HG03469 (cell line): ENCODE data around the gene MICU2.
"Not testable (repeated sequence)": the region's sequence is repeated elsewhere in the genome, so short reads cannot be mapped to it uniquely, and the experiment has no call there.

Experiments used
- ATAC-seq: cut with Tn5 transposase; IDR thresholded peaks from one replicate; pipeline ENCODE4 v1.9.1; 2021; ENCODE audit warnings: mild to moderate bottlenecking, moderate library complexity, moderate number of reproducible peaks; ENCODE audit not compliant: unreplicated experiment

The MICU2 gene

DNA sequence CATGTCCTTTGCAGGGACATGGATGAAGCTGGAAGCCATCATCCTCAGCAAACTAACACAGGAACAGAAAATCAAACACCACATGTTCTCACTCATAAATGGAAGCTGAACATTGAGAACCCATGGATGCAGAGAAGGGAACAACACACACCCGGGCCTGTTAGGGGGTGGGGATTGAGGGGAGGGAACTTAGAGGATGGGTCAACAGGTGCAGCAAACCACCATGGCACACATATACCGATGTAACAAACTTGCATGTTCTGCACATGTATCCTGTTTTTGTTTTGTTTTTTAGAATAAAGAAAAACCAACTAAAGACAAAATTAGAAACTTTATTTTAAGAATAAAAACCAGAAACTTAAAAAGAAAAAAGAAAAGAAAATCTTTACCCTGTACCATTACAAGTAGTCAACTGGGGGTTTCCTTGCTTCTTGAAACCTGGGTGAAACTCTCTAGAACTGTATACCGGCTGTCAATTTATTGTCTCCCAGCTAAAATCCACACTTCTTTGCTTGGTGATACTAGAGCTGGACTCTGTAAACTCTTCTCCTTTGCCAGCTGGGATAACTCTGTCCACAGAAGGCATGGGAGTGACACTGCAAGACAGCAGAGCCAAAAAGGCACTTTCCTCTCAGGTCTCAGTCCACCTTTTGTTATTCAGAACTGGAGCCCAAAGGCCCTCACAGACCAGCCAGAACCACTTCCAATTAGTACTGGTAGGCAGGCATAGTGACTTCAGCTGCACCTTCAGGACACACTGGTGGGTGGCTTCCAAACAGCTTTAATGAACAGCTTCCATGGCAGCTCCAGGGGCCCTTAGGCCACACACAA, 9.0 kb downstream of the MICU2 start:
- ATAC-seq = no peak

DNA sequence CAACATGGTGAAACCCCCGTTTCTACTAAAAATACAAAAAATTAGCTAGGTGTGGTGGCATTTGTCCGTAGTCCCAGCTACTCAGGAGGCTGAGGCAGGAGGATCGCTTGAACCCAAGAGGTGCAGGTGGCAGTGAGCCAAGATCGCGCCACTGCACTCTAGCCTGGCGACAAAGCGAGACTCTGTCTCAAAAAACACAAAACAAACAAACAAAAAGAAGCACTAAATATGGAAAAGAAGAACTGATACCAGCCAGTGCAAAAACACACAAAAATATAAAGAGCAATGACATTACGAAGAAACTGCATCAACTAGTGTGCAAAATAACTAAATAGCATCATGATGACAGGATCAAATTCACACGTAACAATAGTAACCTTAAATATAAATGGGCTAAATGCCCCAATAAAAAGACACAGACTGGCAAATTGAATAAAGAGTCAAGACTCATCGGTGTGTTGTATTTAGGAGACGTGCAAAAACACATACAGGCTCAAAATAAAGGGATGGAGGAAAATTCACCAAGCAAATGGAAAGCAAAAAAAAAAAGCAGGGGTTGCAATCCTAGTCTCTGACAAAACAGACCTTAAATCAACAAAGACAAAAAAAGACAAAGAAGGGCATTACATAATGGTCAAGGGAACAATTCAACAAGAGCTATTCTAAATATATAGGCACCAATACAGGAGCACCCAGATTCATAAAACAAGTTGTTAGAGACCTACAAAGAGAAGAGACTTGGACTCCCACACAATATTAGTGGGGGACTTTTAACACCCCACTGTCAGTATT, 13.1 kb downstream of the MICU2 start:
- not testable (repeated sequence) for ATAC-seq

DNA sequence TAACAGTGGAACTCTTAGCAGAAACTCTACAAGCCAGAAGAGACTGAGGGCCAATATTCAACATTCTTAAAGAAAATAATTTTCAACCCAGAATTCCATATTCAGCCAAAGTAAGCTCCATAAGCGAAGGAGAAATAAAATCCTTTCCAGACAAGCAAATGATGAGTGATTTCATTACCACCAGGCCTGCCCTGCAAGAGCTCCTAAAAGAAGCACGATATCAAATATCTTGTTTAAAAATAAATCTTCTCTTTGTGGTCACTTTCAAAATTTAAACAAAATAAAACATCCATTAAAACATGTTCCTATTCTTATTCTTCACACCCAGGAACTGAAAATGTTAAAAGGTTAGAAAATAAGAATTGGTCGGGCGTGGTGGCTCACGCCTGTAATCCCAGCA, 13.7 kb downstream of the MICU2 start:
- ATAC-seq = no peak

DNA sequence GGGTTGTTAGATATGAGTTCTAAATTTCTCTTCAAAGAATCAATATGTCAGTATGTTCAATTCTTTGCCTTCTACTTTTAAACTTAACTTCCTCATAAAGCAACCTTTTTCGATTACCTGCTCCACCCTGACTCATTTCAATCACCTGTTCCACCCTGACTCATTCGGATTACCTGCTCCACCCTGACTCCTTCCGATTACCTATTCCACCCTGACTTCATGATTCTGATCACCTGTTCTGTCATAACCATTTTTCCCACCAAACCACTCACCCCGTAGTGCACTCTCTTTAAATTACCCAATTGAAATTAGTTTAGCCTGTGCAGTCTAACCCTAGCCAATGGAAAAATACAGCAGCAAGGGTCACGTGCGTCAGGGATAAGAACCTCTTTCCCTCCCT, 14.5 kb downstream of the MICU2 start:
- not testable (repeated sequence) for ATAC-seq

DNA sequence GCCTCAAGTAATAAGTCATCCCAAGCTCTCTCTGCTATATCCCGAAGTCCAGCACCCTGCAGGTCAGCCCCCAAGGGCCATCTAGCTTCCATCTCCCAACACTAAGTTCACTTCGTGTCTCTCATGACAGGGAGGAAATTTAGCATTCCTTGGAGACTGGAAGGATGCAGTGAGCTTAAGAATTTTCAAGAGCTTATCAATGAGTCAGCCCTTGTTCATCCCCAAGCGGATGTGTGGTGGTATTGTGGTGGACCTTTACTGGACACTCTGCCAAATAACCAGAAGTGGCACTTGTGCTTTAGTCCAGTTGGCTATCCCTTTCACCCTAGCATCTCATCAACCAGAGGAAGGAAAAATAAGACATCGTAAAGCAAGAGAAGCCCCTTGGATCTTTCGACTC, 15.6 kb downstream of the MICU2 start:
- ATAC-seq = not testable (repeated sequence)

DNA sequence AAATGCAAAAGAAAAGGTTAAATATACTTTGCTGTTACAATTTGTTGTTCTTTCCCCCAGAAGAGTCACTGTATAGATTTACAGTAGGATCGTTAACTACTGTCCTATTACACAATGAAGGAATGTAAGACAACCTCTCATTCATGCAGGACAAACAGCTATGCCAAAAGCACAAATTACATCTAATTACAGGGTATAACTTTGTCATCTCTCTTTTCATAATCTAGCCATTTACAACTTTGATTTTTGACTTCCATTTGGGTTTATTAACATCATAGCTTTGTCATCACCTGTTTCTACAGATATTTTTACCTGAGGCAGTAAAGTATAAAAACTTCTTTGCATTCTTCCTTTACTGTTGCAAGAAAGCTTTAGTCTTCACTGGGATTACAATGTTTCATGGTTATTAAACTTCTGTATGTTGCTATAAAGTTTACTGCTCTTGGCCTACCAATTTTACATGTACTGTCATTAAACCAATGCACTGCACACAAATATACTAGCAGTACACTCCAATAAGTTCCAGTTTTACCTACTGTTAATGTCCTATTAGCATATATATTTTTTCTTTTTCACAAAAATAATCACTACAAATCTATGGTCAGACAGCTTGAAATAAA, 18.9 kb downstream of the MICU2 start:
- no peak for ATAC-seq

DNA sequence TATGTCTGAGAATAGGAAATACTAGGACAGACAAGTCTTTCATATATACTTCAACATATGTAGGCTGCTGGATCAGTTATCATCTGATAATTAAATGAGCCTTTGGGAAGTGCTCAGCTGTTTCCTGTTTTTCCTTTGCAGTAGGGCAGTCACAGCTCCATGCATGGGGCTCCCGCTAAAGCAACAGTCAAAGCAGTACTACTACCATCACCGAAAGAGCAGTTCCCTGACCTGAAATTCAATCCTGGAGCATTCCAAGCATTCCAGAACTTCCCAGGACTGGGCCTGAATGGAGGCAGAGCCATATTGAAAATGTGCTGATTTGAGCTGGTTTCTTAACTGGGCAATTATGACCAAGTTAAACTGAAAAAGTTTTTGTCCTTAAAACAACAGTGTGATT, 20.5 kb downstream of the MICU2 start:
- ATAC-seq = no peak

DNA sequence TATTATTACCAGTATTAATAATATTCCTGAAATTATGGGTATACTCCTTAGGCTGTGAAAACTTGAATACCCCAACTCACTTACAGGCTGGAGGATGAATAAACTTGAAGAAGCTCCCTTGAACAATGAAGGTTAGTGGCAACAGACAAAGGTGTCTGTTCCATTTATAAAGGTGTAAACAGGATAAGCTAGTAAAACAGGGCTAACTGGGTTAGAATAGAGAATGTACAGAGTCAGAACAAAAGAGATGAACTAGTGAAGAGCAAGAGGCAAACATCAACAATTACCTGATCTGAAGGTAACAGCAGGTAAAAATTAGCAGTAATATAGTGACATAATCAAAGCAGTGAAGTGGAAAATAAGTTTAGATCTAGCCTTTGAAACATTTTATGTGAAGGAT, 23.2 kb downstream of the MICU2 start:
- ATAC-seq = no peak

DNA sequence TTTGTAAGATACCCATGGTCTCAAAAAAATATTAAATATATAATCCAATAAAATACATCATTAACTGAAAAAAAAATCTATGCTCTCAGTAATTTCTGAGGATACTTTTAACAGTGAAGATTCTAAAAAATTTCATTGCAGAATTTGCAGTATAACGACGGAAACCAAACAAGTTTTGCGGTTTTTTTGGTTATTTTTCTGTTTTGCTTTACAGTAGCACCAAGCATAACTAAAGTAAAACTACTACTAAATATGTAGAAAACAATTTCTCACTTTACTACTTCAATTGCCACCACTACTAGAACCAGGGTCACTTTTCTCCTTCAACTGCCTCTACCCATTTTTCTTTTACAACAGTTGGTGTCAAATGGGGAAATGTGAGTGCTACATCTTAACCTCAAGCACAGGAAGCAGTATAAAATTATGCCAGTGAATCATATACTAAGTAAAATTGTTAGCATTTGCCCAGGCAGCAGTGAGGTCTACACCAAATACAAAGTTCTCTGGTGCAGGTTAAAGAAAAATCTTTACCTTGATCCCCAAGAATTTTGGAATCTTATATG, 24.1 kb downstream of the MICU2 start:
- ATAC-seq = peak; percentile 63

DNA sequence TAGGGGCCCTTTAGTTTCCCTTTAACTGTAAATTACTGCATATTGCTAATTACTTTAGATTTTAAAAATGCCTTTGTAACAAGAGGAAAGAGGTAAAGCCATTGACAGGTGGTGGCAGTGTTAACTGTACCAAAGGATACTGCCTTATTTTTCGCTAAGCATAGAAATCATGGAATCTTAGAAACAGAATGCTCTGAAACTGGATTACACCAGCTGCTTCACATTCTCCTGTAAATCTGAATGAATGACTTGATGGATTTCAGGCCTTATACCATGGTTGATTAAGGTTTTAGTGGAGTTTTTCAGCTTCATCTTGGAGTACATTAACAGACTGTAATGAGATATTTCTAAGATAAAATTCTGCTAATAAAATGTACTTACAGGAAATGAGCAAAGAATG, 25.2 kb downstream of the MICU2 start:
- ATAC-seq = no peak

DNA sequence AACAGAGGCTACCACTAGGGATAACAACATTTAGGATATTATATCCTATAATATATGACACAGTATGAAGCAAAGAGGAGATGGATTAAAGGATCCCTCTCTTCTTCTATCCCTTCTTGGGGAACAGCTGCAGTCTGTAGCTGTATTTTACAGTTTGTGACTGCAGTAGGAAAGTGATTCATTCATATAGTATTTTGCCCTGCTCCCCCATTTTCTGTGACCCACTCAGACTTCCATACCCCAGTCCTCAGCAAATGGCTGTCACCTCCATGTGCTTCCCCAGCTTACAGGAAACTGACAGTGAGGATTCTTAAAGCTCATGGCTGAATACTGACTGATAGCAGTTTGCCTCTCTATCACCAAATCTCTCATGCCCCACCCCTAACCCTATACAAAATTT, 27.5 kb downstream of the MICU2 start:
- ATAC-seq = no peak

DNA sequence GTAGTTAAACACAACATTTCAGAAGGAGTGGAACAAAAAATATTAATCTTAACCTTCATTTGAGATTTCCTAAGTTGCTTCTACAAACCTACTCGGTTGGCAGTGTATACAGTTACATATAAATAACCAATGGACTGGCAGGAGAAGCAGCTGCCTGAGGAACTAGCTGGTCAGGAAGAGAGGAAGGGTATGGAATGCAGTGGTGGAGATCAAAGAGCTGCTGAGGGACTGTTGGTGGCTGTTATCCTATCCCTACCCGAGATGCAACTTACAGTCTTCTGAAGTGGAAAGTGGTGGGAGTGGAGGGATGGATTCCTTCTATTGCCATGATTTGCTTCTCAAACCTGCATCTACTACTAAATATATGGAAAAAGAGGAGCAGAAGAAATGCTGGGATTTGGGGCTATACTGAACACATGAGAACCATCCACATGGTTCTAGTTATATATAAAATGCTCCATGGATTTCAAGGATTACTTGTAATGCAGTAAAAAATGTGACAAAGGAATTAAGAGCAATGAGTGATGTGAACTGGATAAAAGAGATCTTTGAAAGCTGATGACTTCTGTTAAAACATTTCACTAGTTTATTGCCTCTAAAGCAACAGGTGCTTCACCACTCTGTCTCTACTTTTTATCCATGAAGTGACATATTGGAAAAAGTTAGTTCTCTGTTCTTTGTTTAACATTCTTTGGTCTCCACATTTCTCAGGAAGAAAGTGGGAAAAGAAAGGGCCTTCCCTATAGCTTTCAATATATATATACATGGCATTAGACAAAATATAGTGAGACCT, 29.9 kb downstream of the MICU2 start:
- ATAC-seq = no peak

DNA sequence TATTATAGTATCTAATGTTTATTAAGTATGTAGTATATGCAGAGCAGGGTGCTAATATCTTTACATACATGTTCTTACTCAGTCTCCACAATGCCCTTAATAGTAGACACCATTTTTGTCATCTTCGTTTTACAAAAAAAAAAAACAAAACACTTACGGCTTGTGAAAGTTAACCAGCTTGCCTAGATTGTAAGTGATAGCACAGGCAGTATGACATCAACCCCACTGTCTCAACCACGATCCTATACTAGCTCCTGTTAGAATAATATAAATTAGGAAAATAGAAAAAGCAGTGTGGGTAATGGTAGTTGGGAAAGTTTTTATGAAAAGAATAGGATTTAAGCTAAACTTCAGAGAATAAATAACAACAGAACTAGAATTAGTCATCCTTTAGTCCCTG, 34.3 kb downstream of the MICU2 start:
- ATAC-seq = no peak

DNA sequence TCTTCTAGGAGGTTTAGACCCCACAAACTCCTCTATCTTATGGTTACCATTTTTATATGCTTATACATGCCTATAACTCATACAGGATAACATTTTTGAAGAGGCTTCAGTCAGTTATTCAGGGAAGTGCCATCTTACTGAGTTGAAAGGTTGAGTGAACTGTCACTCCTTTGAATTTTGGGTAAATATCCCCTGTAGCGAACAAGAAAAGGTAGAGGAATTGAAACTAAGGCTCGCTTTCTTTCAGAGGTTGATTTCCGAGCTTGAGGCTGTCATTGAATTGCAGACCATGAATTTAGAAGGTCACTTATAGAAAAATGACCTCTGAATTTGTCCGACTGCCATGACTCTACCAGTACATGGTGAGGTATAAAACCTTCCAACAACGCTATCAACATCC, 35.1 kb downstream of the MICU2 start:
- no peak for ATAC-seq

DNA sequence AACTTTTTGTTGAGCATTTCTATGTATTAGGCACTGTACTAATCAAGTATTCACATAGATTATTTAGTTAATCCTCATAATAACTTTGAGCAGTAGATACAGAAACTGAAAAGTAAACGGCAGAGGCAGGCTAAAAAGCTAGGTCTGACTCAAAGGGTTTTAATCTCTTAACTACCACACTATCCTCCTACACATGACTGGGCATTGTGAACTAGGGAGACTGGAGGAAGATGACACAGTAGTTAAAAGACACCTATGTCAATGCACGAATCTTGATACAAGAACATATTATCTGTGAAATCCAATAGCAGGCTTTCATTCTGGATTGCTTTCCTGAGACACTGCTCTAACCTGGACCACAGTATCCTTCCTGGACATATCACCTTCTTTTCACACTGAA, 36.3 kb downstream of the MICU2 start:
- ATAC-seq = peak; percentile 62

DNA sequence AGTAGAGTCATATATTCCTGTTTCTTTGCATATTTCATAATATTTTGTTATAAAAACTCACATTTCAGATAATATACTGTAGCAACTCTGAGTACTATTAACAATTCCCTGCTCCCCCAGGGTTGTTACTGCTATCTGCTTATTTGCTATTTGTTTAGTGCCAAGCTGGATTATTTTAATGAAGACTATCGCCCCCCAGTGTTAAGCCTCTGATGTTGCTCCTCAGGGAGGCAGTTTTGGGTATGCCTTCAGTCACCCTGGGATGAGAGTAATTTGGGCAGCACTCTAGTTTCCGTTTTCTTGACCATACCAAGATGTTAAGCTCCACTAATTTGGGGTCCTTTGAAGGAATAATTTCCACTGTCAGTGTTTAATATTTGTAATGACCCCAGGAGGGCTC, 46.0 kb downstream of the MICU2 start:
- no peak for ATAC-seq

DNA sequence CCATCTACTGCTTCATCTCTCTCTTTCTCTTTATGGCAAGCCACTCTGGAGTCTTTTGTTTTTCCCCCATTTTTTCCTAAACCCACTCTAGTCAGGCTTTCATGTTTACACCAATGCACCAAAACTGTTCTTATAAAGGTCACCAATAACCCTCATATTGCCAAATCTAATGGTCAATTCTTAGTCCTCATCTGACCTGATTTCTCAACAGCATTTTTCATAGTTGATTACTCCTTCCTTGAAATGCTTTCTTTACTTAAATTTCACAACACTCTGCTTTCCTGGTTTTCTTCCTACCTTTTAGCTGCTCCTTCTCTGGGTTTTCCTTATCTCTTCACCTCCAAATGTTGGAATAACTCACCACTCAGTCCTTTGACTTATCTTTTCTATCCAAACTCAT, 47.9 kb downstream of the MICU2 start:
- ATAC-seq = no peak

DNA sequence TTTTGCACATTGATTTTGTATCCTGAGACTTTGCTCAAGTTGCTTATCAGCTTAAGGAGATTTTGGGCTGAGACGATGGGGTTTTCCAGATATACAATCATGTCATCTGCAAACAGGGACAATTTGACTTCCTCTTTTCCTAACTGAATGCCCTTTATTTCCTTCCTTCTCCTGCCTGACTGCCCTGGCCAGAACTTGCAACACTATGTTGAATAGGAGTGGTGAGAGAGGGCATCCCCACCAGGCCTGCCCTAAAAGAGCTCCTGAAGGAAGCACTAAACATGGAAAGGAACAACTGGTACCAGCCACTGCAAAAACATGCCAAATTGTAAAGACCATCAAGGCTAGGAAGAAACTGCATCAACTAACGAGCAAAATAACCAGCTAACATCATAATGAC, 50.7 kb downstream of the MICU2 start:
- not testable (repeated sequence) for ATAC-seq

DNA sequence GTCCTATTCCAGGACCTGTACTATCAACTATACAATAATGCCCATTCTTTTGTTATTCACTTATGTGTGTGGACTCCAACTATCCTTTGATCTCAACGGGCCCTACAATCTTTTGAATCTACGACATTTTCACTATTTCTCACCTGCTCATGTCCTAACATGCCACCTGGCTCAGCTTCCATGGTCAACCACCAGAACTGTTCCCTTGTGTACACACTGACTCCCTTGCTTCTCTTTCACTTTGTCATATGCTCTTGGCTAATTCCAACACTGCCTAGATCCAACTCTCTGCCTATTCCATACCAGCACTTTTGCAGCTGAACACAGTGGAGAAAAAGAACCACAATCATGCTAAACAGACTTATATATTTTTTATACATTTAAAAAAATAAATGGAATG, 53.1 kb downstream of the MICU2 start:
- no peak for ATAC-seq

DNA sequence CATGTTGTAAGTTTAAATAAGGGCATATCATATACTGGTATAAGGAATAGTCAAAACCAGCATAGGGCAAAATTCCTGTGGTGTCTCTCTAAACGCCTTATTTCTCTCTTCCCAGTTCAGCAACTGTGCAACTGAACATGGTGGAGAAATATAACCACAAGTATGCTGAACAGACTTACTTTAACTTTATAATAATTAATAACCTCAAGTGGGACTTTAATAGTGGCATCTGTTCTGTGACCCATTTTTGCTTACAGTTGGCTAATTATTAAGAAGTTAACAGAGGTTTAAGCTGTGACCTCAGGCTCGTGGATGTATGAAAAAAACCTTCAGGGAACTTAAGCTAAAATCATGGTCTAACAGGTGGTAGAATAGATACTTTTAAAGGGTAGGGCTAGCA, 54.3 kb downstream of the MICU2 start:
- no peak for ATAC-seq

DNA sequence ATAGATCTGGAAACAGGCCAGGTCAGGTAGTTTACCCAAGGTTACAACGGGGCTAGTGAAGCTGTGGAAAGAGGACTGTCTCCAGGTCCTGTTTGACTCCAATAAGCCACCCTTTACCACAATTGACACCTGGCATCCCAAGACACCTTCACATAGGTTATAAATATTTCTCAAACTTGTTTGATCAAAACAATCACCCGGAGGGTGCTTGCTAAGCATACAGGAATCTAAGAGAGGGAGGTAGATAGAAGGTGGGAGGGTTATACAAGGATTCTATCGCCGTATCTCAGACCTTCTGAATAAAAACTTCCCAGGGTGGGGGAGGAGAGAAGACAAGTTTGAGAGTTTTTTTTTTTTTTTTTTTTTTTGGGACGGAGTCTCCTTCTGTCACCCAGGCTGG, 55.4 kb downstream of the MICU2 start:
- ATAC-seq = no peak
